ENCODE measurements around the gene CHID1. TPM values are rescaled to one million over a fixed set of nuclear protein-coding genes. Genes with fewer than 3 reads are reported as not detected.

CHID1 gene
- total RNA-seq, 2 donors from 2014 or later, result 52.0 to 54.2 TPM

DNA sequence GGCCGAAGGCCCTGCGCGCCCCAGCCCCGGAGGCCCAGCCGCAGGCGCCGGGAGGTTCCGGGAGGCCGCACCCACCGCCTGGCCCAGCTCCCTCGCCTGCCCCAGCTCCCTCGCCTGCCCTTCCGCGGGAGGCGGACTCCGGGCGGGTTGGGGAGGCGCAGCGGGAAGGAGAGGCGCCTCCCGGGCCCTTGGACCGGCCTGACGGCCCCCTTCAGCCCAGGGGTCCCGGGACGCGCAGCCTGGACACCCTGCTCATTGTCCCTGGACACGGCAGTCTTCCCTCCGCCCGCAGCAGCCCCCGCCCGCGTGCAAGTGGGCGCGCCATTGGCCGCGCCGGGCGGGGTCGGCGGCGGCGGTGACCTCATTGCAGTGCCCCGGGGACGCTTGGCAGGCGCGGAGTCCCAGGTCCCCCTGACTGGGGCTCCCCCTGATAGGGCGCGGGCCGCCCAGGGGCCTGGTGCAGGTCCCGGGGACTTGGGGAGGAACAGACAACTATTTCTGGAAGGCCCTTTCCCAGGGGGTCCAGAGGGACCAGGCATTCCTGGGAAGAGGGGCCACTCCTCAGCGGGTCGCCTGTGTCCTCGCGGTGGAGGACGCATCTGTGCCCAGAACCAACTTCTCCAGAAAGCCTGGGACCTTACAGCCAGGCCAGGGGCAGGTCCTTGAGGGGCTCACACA is 77.4 kb downstream of the CHID1 start:
- ATAC-seq (peak; percentile 51), DNase-seq (peak; percentile 58 to 76)
- intact Hi-C loops (cut with DNase I, micrococcal nuclease), result no loop called here

GRCh38 chr11:832529-833113 is 78.0 kb downstream of the CHID1 start, which contains the start of gene CD151:
Gene CD151 (plus strand): TSS chr11:832952. CDS start chr11:836070, 3,118 bp downstream.
- ATAC-seq, result peak; percentile 36
- DNase-seq, result peak in 1 of 2 donors; percentile 55
- intact Hi-C loops (cut with DNase I, micrococcal nuclease), result no loop called here

DNA sequence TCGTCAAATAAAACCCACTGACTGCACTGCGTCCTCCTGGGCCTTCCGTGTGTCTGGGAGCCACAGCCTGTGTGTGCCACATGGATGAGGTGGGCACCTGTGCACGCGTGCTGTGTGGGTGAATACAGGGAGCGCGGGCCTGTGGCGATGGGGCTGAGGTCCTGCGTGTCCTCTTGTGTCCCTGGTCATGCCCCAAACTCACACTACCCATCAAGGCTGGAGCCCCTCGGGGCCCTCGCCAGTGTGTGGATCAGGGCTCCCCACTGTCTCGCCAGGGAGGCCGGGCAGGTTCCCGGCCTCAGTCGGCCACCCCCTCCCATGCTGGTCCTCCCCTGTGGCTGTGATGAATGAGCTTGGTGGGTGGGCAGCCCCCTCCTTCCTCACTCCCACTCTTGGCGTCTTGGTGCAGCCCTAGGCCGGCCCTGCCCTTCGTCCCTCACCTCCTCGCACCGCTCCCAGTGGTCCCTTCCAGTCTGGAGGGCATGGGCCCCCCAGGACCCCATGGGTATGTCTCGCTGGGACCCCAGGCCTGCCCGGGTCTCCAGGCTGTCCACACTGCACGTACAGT is 78.6 kb downstream of the CHID1 start:
- ATAC-seq, result no peak
- no peak for DNase-seq
- intact Hi-C loops (cut with DNase I, micrococcal nuclease), result no loop called here

DNA sequence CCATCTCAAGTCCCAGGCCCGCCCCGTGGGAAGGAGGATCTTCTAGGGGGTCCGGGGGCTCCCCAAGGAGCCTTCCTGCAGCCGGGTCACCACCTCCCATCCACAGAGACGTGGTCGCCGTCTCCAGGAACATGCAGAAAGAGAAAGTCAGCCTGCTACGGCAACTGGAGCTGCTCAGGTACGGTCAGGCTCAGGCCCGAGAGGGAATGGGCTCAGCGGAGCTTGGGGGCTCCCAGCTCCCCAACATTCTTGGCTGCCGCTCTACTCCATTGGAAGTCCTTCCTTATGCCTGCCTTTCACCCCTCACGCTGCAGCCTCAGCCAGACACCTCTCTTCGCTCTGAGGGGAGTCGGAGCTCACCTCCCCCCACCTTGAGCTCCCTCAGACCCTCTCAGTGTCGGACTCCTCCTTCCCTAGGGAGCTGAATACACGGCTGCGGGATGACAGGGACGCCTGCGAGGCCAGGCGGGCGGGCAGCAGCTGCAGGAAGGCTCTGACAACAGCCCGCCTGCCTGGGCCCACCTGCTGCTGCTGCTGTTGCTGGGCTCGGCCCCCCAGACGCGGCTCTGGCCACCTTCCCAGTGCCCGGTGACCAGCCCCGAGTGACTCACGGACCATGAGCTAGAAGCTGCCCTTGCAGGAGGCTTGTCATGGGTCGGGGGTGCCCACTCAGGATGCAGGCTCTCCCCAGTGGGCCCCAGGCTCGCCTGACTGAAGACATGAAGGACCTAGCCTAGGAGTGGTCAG is 79.3 kb downstream of the CHID1 start:
- intact Hi-C loops (cut with DNase I, micrococcal nuclease), result no loop called here
- ATAC-seq (no peak), DNase-seq (no peak)

DNA sequence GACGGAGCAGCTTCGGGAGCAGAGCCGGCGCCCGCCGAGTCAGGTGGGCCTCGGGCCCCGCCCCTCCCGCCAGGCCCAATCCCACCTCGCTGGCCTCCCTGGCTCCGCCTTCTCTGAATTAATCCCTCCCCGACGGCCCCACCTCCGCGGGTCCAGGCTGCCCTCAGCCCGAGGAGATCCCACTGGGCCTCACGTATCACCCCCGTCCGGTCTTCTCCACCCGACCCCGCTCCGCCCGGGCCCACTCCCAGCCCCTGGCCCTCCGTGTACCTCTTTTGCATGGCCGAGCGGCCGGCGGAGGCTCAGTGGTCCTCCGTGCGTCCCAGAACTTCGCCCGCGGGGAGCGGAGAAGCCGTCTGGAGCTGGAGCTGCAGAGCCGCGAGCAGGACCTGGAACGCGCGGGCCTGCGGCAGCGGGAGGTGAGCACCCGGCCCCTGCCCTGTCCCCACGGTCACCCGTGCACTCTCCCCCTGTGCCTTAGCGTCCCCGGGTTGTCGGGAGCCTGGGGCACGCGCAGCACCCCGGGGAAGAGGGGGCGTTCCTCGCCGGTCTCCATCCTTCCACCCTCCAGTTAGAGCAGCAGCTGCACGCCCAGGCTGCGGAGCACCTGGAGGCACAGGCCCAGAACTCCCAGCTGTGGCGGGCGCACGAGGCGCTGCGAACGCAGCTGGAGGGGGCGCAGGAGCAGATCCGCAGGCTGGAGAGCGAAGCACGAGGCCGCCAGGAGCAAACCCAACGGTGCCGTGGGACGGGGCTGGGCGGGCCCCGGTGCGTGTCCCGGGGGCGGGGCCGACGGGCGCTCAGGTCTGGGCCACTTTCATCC is 80.1 kb downstream of the CHID1 start:
- intact Hi-C loops (cut with DNase I, micrococcal nuclease), result no loop called here
- peak; percentile 82 to 89 for DNase-seq
- peak; percentile 10 for ATAC-seq

DNA sequence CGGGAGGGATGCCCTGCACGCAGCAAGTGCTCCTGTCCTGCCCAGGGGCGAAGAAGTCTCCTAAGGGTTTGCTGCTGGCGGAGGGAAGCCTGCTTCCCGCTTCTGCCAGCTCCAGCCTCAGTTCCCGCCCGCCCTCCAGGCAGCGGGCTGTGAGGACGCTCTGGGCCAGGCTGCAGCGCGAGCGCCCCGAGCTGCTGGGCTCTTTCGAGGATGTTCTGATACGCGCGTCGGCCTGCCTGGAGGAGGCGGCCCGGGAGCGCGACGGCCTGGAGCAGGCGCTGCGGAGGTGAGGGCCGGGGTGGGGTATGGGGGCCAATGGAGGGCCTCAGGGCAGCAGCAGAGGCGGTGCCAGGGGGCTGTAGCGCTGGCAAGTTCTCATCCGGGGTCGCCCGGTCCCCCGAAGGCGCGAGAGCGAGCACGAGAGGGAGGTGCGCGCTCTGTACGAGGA is 80.7 kb downstream of the CHID1 start:
- no peak for ATAC-seq
- intact Hi-C loops (cut with DNase I, micrococcal nuclease), result no loop called here
- DNase-seq, result no peak

GRCh38 chr11:829176-829846 is 81.3 kb downstream of the CHID1 start:
- ATAC-seq (no peak), DNase-seq (peak in 1 of 2 donors; percentile 42)
- intact Hi-C loops (cut with DNase I, micrococcal nuclease), result no loop called here

DNA sequence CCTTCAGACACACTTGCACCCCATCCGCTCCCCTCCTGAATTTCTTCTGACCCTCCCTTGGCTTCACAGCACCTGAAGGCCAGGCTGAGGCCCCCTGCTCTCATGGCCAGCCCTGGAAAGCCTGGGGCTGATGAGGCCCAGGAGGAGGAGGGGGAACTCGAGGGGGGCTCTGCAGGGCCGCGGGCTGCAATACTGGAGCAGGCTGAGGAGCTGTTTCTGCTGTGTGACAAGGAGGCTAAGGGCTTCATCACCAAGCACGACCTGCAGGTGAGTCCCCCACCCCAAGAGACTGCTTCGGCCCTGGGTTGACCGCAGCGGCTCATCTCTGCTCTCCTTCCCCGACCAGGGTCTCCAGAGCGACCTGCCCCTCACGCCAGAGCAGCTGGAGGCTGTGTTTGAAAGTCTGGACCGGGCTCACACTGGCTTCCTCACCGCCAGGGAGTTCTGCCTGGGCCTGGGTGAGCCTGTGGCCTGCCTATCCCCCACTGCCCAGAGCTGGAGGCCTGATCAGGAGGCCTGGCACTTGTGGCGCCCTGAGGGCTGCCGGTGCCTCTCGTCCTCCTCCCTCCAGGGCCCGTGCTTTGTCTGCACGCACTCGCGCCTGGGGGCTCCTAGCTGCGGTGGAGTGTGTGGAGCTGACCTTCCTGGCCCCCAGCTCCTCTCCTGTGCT is 82.0 kb downstream of the CHID1 start:
- DNase-seq (peak in 1 of 2 donors; percentile 24), ATAC-seq (no peak)
- intact Hi-C loops (cut with DNase I, micrococcal nuclease), result no loop called here

DNA sequence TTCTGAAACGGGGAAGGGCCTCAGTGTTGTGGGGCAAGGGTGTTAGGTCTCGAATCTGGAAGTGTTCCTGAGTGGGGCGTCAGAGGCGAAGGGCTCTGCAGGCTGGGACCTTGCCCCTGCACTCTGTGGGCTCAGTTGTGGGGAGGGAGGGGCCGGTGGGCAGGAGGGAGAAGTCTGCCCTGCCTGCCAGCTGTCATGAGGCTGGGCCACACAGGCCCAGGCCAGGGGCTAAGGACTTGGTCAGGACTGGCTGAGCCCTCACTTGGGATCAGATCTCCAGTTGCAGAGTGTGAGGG is 82.8 kb downstream of the CHID1 start, which contains the start of gene CRACR2B:
Gene CRACR2B, plus strand, starts transcription at position 23 of the 296 bp plus-strand sequence. CDS start 689 bp downstream, outside the sequence.
- ATAC-seq (no peak), DNase-seq (peak; percentile 81 to 86)
- intact Hi-C loops (cut with DNase I, micrococcal nuclease), result no loop called here

DNA sequence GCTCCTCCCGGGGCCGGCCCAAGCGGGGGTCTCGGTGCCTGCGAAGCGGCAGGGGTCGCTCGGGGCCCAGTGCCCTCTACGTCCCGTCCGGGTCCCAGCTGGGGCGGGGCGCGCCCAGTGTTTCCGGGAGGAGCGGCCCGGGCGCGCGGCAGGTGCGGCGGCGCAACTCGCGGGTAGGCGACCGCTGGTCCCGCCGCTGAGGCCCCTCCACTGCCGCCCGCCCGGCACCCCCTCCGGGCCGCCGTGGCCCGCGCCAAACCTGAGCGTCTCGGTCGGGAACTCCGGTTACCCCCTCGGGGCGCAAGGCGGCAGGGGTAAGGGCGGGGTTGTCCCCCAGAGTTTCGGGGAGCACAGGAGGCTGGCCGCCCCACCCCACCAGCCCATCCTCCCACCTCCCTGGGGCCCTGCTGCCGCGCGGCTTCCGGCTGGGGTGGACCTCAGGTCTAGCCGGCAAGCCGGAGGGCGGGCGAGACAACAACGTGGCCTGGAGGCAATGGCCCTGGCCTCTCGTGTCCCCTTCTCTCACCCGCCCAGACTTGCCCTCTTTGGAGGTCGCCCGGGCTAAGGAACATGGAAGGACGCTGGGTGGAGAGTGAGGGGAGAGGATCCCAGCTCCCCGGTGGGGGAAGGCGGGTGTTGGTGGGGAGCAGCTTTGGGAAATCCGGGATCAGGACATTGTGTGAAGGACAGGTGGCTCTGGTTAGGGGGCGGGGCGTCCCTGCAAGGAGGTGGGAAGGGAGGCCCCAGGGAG is 83.3 kb downstream of the CHID1 start:
- DNase-seq, result peak; percentile 66 to 74
- peak; percentile 55 for ATAC-seq
- intact Hi-C loops (cut with DNase I, micrococcal nuclease), result no loop called here

- peak; percentile 3 for ATAC-seq
- intact Hi-C loops (cut with DNase I, micrococcal nuclease), result no loop called here
- no peak for DNase-seq
Observed at GRCh38 chr11:826836-827145, 83.8 kb downstream of the CHID1 start.

DNA sequence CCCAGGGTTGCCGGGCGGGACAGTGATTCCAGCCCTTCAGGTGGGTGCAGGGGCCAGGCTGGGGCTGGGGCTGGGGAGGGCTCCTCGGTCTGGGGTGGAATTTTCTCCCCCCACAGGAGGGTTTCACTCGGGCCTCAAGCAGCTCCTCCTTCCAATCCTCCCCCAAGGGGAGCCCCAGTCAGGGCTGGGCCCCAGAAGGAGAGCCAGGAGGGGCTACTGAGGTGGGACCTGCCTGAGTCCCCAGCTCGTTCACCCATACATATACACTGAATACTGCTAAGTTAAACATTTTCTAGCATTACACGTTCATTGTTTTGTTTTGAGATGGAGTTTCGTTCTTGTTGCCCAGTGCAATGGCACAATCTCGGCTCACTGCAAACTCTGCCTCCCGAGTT is 84.4 kb downstream of the CHID1 start:
- DNase-seq (no peak), ATAC-seq (peak; percentile 0)
- intact Hi-C loops (cut with DNase I, micrococcal nuclease), result no loop called here

- intact Hi-C loops (cut with DNase I, micrococcal nuclease), result no loop called here
- DNase-seq, result peak; percentile 67 to 75
- ATAC-seq, result peak; percentile 19
Observed at GRCh38 chr11:825366-826226, 85.0 kb downstream of the CHID1 start.

GRCh38 chr11:824942-825341 is 85.7 kb downstream of the CHID1 start:
- intact Hi-C loops (cut with DNase I, micrococcal nuclease), result no loop called here
- ATAC-seq (peak; percentile 0), DNase-seq (no peak)

- intact Hi-C loops (cut with DNase I, micrococcal nuclease), result no loop called here
- peak; percentile 77 for DNase-seq
- peak; percentile 4 for ATAC-seq
Observed at GRCh38 chr11:824292-824880, 86.2 kb downstream of the CHID1 start.
